Stimulated activated CD8-positive, alpha-beta memory T cell treated with anti-CD3 and anti-CD28 coated beads, Interleukin-15, amount 100 ng/mL, for 24 hours (primary cell): Measurements from ENCODE around the gene PIK3R6.
"Not testable (repeated sequence)": the region's sequence is repeated elsewhere in the genome, so short reads cannot be mapped to it uniquely, and the experiment has no call there.

ENCODE experiments used
- DNase-seq: peaks from one replicate; pipeline ENCODE4 v3.0.0-alpha.2; 2020; ENCODE audit warnings: low read depth

The PIK3R6 gene

DNA sequence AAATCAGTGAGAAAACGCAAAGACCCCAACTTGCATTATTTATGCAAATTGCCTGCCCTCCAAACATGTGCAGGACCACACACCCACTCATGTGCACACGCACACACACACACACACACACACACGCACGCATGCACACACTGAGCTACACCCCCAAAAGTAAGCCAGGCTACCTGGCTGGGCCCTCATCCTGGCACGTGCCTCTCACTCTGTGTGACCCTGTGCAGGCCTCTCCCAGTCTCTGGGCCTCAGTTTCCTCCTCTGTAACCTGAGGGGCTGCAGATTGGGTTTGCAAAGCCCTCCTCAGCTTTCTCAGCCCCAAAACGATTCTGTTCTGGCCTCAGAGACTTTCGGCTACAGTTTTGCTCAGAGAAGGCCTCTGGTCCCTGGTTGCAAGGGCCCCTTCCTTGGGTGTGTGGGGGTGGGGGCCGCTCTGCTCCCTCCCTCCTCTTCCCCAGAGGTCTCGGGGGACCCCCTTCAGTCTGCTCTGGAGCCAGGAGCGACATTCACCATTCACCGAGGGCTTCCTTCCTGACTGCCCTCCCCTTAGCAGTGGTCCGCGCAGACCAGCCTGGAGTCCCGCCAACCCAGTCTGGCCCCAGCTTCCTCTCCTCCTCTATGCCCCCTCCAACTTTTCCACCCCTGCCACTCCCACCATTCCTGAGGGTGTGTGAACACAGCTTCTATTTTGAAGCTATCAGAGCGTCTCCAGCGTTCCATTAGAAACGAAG, 5.4 kb upstream of the PIK3R6 start:
- DNase-seq: no peak

DNA sequence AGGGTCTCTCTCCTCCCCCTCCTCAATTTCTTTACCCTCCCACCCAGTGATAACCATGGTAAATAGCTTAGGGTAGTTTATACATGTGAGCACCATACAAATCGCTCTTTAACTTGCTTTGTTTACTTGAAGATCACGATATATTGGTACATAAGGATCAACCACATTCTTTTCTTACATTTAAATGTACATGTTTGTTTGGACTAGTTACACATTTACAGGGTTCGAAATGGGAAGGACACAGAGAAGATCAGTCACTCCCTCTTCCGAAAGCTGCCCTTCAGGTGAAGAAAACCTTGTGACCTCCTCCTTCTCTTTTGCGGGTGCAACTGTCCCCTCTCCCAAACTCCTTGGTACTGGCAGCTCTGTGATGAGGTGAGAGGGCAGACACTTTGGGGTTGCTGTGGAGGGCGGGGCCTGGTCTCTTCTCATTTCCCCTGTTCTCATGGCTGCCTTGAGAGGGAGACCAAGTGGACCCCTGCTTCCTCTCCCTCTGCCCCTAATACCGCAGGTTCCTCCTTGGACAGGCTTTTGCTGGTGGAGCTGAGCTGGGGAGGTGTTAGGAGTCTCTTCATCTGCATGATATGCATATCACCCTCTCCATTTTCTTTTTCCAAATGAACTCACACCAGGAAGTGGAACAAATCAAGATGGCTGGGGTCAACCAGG, 4.7 kb upstream of the PIK3R6 start:
- DNase-seq: no peak

DNA sequence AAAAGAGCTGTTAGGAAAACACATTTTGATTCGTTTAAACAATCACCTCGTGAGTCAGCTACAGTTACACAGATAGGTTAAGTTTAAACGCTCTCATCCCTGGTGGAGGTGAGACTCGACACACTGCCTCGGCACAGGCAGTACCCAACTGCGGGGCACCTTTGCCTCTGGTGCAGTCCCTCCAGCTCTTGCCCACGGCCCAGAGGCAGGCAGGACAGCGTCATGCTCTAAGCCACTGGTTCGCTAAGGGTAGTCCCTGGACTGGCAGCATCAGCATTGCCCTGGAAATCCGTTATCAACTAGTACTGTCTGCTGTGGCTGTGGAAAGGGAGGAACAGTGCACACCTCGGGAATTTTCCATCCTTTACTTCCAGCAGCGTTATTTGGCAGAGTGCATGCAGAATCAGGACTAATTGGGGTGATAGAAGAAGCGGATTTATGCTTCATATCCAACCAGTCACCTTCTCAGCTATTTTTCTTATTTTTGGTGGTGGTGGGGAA, 3.7 kb upstream of the PIK3R6 start:
- no peak for DNase-seq

DNA sequence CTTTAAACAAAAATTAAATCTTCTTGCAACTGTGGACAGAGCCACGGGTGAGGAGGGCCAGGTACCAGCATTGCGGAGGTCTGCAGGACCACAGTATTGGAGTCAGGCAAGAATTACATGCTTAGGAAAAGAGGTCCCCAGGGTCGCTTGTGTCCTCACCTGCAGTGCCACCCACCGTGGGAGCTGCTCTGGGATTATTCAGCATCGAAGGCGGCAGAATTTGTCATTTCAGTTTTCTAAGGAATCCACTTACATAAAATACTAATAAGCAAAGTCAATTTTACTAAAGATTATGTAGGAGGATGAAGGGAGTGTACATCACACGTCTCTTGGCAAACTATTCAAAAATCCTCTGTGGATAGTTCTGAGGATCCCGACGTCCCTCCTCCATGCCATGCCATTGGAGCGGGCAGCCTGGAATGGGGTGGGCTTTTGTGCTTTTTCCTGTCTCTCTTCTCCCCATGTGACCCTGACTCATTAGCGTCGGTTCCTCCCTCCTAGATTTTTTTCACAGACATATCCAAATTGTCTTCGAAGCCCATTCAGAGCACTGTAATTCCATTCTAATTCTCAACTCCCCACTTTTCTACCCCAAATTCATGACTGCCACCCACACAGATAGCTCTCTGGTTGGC, 3.0 kb upstream of the PIK3R6 start:
- no peak for DNase-seq

DNA sequence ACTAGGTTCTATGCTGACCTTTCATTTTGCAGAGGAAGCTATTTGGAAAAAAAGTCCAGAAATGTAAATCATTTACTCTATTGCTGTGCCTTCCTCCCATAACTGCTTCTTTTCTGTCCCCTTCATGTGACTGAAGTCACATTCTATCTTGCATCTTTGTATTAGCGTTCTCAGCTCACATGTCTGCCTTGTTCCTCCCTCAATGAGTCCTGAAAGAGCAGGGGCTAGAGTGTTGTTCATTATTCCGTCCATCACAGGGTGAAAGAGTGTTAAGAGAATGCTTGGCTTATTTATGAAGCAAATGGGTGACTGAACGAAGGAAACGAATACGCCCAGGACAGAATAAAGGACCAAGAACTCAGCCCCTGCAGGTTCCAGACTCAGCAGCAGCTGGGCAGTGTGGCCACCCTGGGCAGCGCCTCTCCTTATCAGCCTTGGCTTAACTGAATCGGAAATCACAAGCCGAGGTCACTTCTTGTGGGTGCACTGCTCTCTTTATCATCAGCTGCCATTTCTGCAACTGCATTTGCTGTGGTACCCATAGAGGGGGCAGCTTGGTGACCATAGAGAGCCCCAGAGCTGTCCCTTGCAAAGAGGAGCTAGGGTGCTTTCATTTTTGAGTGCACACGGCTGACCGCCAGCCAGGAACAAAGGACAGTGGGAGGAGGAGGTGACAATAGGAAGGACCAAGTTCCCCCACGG, 1.8 kb upstream of the PIK3R6 start:
- DNase-seq: no peak

DNA sequence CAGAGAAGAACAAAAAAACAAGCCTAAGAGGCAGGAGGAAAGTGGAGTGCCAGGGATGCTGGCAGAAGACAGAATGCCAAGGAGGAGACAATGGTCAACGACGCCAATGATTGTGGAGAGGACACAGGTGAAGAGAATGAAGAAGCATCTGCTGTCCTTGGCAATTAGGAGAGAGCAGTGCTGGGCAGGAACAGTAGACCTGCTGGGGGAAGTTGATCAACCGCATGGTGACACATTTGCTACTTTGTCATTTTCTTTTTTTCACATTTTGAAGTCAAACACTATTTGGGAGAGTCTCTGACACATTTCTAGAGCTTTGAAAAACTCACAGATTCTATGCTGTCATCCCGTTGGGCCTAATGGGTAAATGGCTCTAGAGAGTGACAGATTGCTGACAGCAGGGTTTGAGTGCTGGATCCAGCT, 1.1 kb upstream of the PIK3R6 start:
- no peak for DNase-seq

DNA sequence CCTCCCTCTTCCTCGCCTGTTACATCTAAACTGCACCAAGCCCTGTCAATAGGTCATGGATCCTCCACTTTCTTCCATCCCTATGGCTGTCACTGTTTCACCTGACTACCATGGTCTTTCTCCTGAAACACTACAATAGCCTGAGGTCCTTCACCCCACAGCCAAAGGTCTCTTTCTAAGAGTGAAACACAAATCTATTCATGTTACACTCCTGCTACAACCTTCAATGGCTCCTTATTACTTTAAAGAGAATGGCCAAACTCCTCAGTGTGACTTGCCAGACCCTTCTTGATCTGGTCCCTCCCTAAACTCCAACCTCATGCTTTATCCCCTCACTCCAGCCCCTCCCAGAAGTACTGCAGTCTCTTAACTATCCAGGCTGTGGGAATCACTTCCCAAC, 618 bp upstream of the PIK3R6 start:
- DNase-seq: no peak

DNA sequence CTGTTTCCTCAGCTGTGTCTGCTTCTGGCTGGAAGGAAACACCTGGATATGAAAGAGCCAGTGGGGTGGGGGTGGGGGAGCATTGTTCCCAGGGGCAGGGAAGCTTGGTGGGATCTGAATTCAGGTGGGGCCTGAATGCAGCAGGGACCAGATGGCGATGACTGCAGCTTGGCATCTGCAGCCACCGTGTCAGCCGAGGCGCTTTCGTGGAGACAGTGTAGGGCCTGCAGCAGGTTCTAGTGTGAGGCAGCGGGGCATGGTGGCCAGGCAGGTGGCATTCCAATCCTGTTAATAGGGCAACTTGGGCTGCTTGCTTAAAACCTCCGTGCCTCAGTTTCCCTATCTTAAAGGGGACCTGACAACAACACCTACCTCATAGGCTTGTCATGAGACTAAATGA, 1.7 kb downstream of the PIK3R6 start:
- DNase-seq: no peak

DNA sequence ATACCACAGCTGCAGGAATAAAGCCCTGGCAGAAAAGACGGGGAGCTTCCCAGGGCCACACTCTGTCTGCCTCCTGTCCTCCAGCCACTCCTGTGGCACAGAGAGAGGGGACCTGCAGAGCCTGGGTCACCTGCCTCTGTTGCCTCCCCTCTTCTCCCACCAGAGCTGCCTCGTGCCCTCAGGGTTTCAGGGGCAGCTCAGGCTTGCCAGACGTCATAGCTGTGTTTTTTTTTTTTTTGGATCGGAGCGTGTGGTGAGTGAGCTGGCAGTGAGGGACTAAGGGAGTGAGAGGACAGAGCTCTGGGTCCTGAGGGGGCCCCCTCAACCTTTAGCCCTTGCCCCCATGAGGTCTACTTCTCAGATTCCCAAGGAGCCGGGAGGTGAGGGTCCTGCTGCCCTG, 2.1 kb downstream of the PIK3R6 start:
- no peak for DNase-seq

DNA sequence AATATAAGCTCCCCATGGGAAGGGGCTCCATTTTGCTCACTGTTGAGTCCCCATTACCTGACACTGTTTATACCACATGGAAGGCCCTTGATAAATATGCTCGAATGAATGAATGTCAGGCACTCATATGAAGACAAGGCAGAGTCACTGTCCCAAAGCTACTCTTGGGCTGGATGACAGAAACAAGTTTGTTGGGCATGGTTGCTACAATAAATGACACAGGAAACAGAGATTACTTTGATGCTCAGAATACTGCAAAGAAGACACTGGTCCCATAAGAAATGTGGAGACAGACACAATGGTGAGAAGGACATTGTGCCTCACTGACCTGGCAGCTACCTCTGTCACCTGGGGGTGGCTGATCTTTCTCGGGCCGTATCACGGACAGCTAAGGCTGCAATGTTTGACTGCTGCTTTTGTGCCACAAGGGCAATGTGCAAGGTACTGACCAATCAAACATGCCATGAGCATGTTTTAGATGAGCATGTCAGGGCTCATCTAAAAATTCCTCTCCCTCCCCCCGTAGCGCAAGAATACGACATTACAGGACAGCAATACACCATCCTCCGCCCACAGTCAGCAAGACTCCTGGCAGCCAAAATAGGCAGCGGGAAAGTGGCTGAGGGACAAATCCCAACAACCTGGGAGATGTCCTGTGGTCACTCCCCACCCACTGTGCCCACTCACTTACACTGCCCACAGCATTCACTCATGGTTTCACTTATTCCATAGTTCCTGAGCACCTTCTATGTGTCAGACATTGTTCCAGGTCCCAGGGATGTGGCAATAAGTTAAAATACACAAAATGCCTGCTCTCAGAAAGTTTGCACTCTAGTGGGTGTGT, 5.0 kb downstream of the PIK3R6 start:
- DNase-seq: no peak

DNA sequence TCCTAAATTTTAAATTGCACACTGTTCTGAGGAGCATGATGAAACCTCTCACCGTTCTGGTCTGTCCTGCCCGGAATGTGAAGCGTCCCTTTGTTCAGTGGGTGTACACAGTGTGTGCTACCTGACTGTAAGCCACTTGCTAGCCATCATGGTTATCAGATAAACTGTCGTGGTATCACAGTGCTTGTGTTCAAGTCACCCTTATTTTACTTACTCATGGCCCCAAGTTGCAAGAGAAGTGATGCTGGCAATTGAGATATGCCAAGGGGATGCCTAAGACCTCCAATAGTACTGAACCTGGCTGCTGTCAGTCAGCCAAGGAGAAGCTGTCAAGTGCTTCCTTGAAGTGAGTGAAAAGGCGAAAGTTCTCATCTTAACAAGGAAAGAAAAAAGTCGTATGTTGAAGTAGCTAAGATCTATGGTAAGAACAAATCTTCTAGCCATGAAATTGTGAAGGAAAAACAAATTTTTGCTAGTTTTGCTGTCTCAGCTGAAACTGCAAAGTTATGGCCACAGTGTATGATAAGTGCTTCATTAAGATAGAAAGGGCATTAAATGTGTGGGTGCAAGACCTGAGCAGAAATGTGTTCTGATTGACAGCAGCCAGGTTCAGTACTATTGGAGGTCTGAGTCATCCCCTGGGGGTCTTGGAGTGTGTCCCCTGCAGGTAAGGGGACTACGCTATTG, 5.8 kb downstream of the PIK3R6 start:
- no peak for DNase-seq

DNA sequence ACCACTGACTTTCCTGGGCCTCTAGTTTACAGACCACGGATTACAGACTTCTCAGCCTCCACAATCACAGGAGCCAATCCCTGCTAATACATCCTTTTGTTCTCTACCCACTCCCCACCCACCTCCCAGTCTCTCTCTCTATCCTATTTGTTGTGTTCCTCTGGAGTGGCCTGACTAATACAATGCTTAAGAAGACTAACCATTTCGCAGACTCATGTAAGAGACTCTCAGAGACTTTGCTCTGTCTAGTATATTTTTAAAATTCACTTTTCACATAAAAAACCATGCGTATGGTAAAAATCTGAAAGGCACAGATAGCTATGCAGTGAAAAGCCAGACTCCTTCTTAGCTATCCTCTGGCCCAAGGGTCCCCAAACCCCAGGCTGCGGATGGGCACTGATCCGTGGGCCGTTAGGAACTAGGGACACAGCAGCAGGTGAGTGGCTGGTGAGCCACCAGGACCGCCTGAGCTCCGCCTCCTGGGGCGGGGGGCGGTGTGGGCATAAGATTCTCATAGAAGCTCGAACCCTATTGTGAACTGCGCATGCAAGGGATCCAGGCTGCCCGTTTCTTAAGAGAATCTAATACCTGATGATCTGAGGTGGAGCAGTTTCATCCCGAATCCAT, 7.6 kb downstream of the PIK3R6 start:
- no peak for DNase-seq

DNA sequence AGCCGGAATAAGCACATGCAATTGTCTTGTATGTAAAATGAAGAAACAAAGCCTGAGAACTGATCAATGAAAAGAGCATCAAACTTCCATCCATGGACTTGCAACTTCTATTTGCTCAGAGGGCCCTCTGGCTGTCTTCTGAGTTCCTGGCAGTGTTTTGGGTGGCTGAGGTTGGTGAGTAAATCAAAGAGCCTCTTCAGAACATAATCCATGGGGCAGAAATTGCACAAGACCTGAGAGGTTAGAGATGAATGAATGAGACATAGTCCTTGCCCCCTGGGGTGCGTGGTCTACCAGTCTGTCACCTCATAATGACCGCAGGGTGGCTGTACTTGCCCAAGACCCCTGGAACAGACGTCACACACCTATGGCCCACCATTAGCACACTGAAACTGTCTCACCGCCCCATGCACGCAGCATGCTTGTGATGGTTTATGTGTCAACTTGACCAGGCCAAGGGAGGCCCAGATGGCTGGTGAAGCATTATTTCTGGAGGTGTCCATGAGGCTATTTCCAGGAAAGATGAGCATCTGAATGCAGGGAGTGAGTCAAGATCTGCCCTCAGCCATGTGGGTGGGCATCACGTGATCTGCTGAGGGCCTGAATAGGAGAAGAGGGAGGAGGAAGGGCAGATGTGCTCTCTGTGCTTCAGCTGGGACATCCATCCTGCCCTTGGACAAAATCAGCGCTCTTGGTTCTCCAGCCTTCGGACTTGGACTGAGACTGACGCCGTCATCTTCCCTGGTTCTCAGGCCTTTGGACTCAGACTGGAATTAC, 8.3 kb downstream of the PIK3R6 start:
- DNase-seq: no peak

DNA sequence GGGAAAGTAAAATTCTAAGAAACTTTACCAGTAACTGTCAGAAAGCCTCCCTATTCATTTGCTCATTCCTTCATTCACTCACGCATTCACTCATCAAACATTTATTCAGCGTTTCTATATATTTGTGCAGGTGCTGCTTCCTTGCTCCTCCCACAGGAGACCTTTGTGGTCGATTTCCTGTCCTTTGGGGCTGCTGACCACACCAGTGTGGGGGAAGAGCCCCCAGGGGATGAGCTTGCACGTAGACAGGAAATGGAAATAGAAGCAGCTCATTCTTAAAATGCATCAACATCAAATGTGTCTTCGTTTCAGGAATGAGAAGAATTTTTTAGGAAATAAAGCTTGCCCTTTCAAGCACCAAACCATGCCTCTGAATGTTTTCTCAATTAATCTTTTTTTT, 9.6 kb downstream of the PIK3R6 start:
- no peak for DNase-seq

DNA sequence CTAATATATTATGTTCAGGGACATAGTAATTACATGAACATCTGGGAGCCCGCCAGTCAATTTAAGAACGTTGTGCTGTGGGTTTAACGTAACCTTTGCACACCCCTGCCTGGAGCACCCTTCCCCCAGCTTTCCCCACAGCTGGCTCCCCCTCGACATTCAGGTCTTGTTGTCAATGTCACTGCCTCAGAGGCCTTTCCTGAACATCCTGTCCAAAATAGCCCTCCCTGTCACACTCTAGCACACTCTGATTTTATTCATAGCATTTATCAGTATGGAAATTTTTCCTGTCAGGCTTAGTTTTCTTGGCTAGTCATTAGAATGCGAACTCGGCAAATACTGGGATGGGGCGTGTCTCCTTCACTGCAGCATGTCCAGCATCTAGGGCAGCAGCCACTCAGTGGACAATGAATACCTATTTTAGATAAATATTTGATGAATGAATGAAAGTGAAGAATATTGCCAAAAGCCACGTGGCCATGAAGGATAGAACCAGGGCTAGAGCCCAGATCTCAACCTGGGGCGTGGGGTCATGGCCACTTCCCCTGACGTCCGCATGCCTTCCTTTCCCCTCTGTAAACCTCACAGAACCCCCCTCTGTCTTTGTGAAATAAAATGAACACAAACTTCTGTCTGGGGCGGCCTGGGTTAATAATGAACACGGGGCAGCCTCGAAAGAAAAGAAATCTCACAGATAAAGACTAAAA, 10.5 kb downstream of the PIK3R6 start:
- no peak for DNase-seq

DNA sequence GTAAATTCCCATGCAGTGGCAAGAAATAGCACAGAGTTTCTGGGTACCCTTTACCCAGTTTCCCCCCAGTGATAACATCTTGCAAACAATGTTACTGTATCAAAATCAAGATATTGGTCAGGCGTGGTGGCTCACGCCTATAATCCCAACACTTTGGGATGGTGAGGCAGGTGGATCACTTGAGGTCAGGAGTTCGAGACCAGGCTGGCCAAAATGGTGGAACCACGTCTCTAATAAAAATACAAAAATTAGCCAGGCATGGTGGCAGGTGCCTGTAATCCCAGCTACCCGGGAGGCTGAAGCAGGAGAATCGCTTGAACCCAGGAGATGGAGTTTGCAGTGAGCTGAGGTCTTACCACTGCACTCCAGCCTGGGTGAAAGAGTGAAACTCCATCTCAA, 11.3 kb downstream of the PIK3R6 start:
- not testable (repeated sequence) for DNase-seq

DNA sequence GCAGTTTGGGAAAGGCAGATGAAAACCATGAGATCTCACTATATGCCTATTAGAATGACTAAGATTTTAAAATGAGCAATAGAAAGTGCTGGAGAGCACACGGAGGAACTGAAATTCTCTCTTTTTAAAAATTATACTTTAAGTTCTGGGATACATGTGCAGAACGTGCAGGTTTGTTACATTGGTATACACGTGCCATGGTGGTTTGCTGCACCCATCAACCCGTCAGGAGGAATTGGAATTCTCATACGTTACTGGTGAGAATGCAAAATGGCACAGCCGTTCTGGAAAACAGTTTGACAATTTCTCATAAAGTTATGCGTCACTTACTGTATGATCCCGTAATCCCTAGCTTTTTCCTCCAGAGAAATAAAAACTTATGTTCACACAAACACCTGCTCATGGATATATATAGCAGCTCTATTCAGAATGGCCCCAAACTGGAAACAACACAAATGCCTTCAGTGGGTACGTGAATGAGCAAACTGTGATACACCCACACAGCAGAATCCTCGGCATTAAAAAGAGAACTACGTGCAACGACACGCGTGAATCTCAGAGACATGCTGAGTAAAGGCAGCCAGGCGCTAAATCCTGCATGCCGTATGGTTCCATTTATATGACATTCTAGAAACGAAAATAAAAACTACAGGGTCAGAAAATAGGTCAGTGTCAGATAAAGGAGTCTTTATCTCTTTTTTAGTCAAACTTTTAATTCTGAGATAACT, 11.8 kb downstream of the PIK3R6 start:
- no peak for DNase-seq

DNA sequence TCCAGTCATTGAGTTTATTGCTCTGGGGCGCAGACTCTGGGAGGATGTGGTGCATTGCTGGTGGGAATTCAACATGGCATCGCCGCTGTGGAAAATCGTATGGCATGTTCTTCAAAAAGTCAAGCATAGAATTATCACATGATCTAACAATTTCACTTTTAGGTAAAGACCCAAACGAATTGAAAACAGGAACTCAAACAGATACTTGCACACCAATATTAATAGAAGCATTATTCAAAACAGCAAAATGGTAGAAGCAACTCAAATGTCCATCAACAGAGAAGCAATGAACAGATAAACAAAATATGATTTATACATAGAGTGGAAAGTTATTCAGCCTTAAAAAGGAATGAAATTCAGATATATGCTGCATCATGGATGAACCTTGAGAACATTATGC, 15.9 kb downstream of the PIK3R6 start:
- no peak for DNase-seq
